ENCODE data around the gene SCNN1G. TPM values are rescaled to one million over a fixed set of nuclear protein-coding genes. Genes with fewer than 3 reads are reported as not detected.

SCNN1G gene
- total RNA-seq, 2 experiments from 2014 or later, result not detected

- intact Hi-C loops (cut with micrococcal nuclease), result no loop called here
- Mint-ChIP-seq H3K36me3 (ENCODE audit: low read depth) (no peaks in the 10 kb centered on the region), H3K27me3 (peaks cover 4% of the 10 kb centered on the region), H3K27ac (no peak overlapping the region), H3K9me3 (no peaks in the 10 kb centered on the region), H3K4me3 (no peak overlapping the region), H3K4me1 (ENCODE audit: low read depth) (no peaks in the 10 kb centered on the region)
- POLR2A ChIA-PET, result no interaction called here
- DNase-seq, result no peak
- TF ChIP-seq CTCF (IDR thresholded peaks at IDR 0.05), result no peak
- ATAC-seq, result no peak
- CTCF ChIA-PET, result interaction anchor here (1.7 kb wide), 1 partner anchor 211 kb away, joined by 5 read pairs; no protein-coding TSS in a partner anchor
Measured at GRCh38 chr16:23225109-23225508, 42.6 kb downstream of the SCNN1G start.

- POLR2A ChIA-PET, result no interaction called here
- intact Hi-C loops (cut with micrococcal nuclease), result no loop called here
- DNase-seq, result no peak
- ATAC-seq, result no peak
- TF ChIP-seq CTCF (IDR thresholded peaks at IDR 0.05), result no peak
- Mint-ChIP-seq H3K36me3 (ENCODE audit: low read depth) (no peaks in the 10 kb centered on the region), H3K4me3 (no peak overlapping the region), H3K27me3 (peaks cover 4% of the 10 kb centered on the region), H3K27ac (no peak overlapping the region), H3K4me1 (ENCODE audit: low read depth) (no peaks in the 10 kb centered on the region), H3K9me3 (no peaks in the 10 kb centered on the region)
- CTCF ChIA-PET, result interaction anchor here (1.7 kb wide), 1 partner anchor 210 kb away, joined by 5 read pairs; no protein-coding TSS in a partner anchor
Measured at GRCh38 chr16:23225634-23226033, 43.1 kb downstream of the SCNN1G start.

GRCh38 chr16:23227529-23227928 is 45.0 kb downstream of the SCNN1G start:
- Mint-ChIP-seq H3K4me1 (ENCODE audit: low read depth) (no peaks in the 10 kb centered on the region), H3K27ac (no peak overlapping the region), H3K36me3 (ENCODE audit: low read depth) (no peaks in the 10 kb centered on the region), H3K9me3 (no peaks in the 10 kb centered on the region), H3K4me3 (no peak overlapping the region), H3K27me3 (peaks cover 4% of the 10 kb centered on the region)
- TF ChIP-seq CTCF (IDR thresholded peaks at IDR 0.05), result no peak
- ATAC-seq, result no peak
- DNase-seq, result no peak
- intact Hi-C loops (cut with micrococcal nuclease), result no loop called here
- POLR2A ChIA-PET, result no interaction called here
- CTCF ChIA-PET, result no interaction called here

DNA sequence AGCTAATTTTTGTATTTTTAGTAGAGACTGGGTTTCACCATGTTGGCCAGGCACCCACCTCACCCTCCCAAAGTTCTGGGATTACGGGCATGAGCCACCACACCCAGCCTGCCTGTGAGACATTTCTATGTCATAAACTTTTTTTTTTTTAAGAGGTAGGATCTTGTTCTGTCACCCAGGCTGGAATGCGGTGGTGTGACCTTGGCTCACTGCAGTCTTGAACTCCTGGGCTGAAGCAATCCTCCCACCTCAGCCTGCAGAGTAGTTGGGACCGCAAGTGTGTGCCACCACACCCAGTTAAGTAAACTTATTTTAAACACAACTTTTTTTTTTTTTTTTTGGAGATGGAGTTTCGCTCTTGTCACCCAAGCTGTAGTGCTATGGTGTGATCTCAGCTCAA is 47.2 kb downstream of the SCNN1G start:
- Mint-ChIP-seq H3K36me3 (ENCODE audit: low read depth) (no peaks in the 10 kb centered on the region), H3K27ac (no peak overlapping the region), H3K4me1 (ENCODE audit: low read depth) (no peaks in the 10 kb centered on the region), H3K27me3 (peaks cover 12% of the 10 kb centered on the region), H3K9me3 (no peaks in the 10 kb centered on the region), H3K4me3 (no peak overlapping the region)
- no peak for TF ChIP-seq CTCF (IDR thresholded peaks at IDR 0.05)
- intact Hi-C loops (cut with micrococcal nuclease), result no loop called here
- POLR2A ChIA-PET, result no interaction called here
- CTCF ChIA-PET, result no interaction called here
- DNase-seq (no peak), ATAC-seq (no peak)

DNA sequence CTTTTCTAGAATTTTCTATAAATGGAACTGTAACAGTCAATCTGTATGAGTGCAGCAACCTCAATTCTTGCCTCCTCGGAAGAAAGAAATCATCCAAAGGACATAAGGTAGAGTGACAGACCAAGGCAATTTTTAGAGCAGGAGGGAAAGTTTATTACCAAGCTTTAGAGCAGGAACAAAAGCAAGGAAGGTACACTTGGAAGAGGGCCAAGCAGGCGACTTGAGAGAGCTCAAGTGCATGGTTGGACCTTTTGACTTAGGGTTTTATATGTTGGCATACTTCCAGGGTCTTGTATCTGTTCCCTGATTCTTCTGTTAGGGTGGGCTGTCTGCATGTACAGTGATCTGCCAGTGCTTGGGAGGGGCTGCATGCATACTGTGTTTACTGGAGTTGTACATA is 50.3 kb downstream of the SCNN1G start:
- ChIA-PET CTCF (no interaction called here), POLR2A (interaction anchor here (0.7 kb wide), 1 partner anchor 9 kb away, joined by 3 read pairs; no protein-coding TSS in a partner anchor)
- Mint-ChIP-seq H3K27me3 (peaks cover 16% of the 10 kb centered on the region), H3K4me3 (no peak overlapping the region), H3K9me3 (no peaks in the 10 kb centered on the region), H3K36me3 (ENCODE audit: low read depth) (no peaks in the 10 kb centered on the region), H3K27ac (no peak overlapping the region), H3K4me1 (ENCODE audit: low read depth) (no peaks in the 10 kb centered on the region)
- intact Hi-C loops (cut with micrococcal nuclease), result no loop called here
- no peak for TF ChIP-seq CTCF (IDR thresholded peaks at IDR 0.05)
- ATAC-seq (no peak), DNase-seq (no peak)
